Omental fat pad (tissue), 4 donors: ENCODE results near the gene ELL2. TPM values are rescaled to one million over a fixed set of nuclear protein-coding genes. Genes with fewer than 3 reads are reported as not detected.

Experiments used
- ATAC-seq: fragments of 150-250 bp; one replicate; pipeline ENCODE4 v1.9.1; 2016; ENCODE audit warnings: mild to moderate bottlenecking, moderate library complexity; ENCODE audit not compliant: low FRiP score
- DNase-seq: peaks from one replicate; pipeline ENCODE4 v3.0.0-alpha.2; 2019; ENCODE audit warnings: low spot score
- total RNA-seq, 4 donors: library from RNA; depleted of rRNA; stranded (reverse); fragments of >200 nt; gene quantifications; one replicate each; pipeline ENCODE4 v1.1.0, GENCODE V29; 2016
- TF ChIP-seq, protein P1 (sequence below), 3 donors: fragments of 450-650 bp; IDR thresholded peaks; one replicate each; pipeline ENCODE4 v1.5.1; 2016 to 2017; ENCODE audit warnings: antibody characterized with exemption in 3 of 3, mild to moderate bottlenecking in 3 of 3, moderate library complexity in 2 of 3

ELL2 gene
- total RNA-seq, 4 donors from 2014 or later, result 64.3 to 318 (median 121) TPM

GRCh38 chr5:95970359-95970704, 8.7 kb upstream of the ELL2 start:
- ATAC-seq, result no peak

DNA sequence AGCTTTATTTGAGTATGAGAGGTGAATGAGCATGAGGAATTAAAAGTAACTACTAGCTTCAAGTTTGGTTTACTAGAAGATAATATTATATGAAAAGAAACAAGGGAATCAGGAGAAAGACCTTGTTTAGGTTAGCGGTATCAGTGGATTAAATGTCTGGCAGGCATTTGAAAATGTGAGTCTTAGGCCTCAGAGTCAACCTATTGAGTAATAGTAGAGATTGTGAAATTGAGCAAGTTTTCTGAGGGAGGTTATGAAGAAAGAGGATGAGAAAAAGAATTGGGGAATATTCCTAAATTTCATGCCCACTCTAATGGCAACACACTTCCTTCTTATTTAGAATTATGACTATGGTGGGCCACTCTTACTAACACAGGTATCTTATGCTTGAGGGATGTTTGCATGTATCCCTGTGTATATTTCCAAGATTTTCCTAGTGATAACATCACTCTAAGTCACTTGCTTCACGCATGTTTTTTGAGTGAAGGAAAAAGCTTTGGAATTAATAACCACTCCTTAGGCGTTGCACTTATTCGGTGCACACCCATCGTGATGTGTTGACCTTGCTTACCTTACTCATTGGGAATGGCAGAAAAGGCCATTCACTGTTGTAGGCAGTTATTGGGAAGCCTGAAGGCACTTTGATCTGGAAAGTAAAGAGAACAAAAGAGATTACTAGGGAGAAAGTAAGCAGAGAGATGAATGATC, 8.2 kb upstream of the ELL2 start:
- ATAC-seq, result peak; percentile 73
- TF ChIP-seq, protein P1, sequence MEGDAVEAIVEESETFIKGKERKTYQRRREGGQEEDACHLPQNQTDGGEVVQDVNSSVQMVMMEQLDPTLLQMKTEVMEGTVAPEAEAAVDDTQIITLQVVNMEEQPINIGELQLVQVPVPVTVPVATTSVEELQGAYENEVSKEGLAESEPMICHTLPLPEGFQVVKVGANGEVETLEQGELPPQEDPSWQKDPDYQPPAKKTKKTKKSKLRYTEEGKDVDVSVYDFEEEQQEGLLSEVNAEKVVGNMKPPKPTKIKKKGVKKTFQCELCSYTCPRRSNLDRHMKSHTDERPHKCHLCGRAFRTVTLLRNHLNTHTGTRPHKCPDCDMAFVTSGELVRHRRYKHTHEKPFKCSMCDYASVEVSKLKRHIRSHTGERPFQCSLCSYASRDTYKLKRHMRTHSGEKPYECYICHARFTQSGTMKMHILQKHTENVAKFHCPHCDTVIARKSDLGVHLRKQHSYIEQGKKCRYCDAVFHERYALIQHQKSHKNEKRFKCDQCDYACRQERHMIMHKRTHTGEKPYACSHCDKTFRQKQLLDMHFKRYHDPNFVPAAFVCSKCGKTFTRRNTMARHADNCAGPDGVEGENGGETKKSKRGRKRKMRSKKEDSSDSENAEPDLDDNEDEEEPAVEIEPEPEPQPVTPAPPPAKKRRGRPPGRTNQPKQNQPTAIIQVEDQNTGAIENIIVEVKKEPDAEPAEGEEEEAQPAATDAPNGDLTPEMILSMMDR (IDR thresholded peaks at IDR 0.05), result no peak
- DNase-seq, result no peak

More at GRCh38 chr5:95970359-95970704, 8.7 kb upstream of the ELL2 start:
- no peak for DNase-seq
- TF ChIP-seq, protein P1 (IDR thresholded peaks at IDR 0.05), result no peak

DNA sequence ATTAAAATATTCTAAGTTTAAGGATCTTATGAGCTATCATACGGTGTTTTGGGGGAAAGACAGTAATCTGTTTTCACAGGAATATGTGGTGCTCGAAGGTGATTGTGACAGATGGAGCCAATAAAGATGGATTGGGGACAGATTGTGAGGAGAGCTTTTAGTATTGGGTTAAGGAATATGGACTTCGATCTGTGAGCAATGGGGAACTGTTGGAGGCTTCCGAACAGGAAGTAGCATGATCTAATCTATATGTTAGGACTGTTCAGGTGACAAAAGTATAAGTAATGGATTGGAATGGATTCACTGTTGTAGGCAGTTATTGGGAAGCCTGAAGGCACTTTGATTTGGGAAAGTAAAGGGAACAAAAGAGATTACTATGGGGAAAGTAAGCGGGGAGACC, 7.4 kb upstream of the ELL2 start:
- TF ChIP-seq, protein P1 (IDR thresholded peaks at IDR 0.05), result no peak
- ATAC-seq (no peak), DNase-seq (no peak)

DNA sequence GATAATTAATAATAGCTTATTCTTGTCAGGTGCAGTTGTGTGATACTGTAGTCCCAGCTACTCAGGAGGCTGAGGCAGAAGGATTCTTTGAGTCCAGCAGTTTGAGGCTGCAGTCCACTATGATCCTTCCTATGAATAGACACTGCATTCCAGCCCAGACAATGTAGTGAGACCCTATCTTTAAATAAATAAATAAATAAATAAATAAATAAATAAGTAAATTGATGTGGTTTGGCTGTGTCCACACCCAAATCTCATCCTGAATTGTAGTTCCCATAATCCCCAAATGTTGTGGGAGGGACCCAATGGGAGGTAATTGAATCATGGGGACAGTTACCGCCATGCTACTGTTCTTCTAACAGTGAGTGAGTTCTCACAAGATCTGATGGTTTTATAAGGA, 5.6 kb upstream of the ELL2 start:
- DNase-seq (no peak), ATAC-seq (no peak)
- TF ChIP-seq, protein P1 (IDR thresholded peaks at IDR 0.05), result no peak

- DNase-seq (no peak), ATAC-seq (no peak)
- TF ChIP-seq, protein P1 (IDR thresholded peaks at IDR 0.05), result no peak
Measured at GRCh38 chr5:95966005-95966404, 4.4 kb upstream of the ELL2 start.

GRCh38 chr5:95963650-95964410, 2.2 kb upstream of the ELL2 start:
- ATAC-seq (no peak), DNase-seq (no peak)
- TF ChIP-seq, protein P1 (IDR thresholded peaks at IDR 0.05), result no peak

GRCh38 chr5:95962785-95963184, 1.1 kb upstream of the ELL2 start:
- TF ChIP-seq, protein P1 (IDR thresholded peaks at IDR 0.05), result no peak
- DNase-seq, result no peak
- no peak for ATAC-seq
